GM04504 (cell line): ENCODE data around the gene POLN.
"Not testable (repeated sequence)": the region's sequence is repeated elsewhere in the genome, so short reads cannot be mapped to it uniquely, and the experiment has no call there.

Experiments used
- DNase-seq: peaks from one replicate; pipeline ENCODE4 v3.0.0-alpha.2; 2012; ENCODE audit warnings: low read depth

Gene POLN

GRCh38 chr4:2040391-2041238 lies 201.3 kb downstream of the POLN start:
- DNase-seq: no peak

GRCh38 chr4:2036866-2037265 lies 205.1 kb downstream of the POLN start:
- no peak for DNase-seq

GRCh38 chr4:2036327-2036726 lies 205.6 kb downstream of the POLN start:
- DNase-seq: no peak

GRCh38 chr4:2031161-2031560 lies 210.8 kb downstream of the POLN start:
- DNase-seq: not testable (repeated sequence)

- not testable (repeated sequence) for DNase-seq
These were observed 214.8 kb downstream of the POLN start for GRCh38 chr4:2027120-2027519.

GRCh38 chr4:2025817-2026216 lies 216.1 kb downstream of the POLN start:
- no peak for DNase-seq

GRCh38 chr4:2024683-2025082 lies 217.2 kb downstream of the POLN start:
- no peak for DNase-seq
